ELR (cell line): ENCODE measurements around the gene SELENOH.

ENCODE experiments used
- DNase-seq: peaks from one replicate; pipeline ENCODE4 v3.0.0-alpha.2; 2015; ENCODE audit warnings: low read depth

SELENOH gene

DNA sequence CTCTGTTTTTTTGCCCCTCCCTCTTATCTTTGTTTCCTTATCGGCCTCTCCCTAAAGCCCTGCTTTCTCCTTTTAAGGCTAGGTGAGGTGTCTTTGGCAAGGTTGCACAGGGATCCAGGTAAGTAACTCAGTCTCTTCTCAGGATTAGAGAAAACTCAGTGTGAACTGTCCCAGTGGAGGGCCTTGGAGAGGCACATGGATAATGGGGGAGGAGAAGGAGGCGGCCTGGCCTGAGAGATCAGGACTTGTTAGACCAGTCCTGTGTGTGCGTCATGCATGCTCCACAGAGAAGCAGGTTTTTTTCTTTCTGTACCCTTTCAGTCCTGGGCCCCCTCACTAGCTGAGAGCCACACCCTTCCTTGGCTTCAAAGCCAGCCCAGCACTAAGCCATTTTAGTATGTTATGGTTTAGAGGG is 40.2 kb downstream of the SELENOH start:
- no peak for DNase-seq

DNA sequence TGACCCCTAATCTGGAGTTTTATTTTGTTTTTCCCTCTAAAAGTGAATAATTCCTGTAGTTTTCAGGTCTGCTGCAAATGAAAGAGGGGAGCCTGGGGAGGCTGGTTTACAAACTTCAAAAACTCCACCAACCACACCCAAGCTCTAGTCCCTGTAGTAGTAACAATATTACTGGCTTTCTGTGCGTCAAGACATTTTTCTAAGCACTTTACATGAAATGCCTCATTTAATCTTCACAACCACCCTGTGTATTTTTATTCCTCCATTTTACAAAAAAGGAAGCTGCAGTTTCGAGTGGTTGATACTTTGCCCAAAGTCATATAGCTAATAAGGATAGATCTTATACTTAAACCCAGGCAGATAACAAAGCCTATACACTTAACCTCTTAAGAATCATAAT is 43.8 kb downstream of the SELENOH start:
- DNase-seq, result no peak

DNA sequence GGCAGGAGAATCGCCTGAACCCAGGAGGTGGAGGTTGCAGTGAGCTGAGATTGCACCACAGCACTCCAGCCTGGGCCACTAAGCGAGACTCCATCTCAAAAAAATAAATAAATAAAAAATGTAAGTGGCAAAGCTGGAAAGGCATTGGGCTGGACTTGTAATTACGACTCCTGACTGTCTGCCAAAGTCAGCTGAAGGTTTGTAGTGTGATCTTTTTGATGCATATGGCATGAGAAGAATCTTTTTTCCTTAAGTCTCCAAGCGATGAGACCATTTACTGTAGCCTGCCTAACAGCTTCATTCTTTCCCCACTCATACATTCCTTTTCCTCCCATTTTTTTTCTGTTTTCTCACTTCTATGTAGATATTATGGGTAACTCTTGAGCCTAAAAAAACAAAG is 45.1 kb downstream of the SELENOH start:
- no peak for DNase-seq

DNA sequence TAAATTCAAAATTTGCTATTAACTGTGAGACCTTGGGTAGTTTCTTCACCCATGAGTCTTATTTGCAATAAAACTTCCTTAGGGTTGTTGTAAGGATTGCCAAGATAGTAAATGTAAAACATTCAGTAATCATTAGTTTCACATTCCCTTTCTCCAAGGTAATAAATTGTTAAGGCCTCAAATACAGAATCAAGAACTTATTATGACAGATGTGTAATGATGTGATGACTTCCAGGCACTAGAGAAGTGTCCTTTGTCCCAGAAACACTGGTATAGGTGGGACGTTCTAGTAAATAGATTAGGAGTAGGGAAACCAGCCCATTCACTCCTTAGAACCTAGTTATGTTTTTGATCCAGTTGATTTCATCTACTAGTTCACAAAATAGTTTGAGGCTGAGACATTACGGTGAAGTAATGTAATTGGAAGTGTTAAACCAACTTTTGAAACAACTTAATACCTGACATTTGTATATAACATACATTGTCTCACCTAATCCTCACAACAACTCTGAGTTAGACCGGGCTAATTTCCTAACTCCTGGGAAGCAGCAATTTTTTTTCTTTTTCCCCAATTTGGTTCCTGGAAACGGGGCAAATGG is 45.8 kb downstream of the SELENOH start:
- DNase-seq, result no peak

DNA sequence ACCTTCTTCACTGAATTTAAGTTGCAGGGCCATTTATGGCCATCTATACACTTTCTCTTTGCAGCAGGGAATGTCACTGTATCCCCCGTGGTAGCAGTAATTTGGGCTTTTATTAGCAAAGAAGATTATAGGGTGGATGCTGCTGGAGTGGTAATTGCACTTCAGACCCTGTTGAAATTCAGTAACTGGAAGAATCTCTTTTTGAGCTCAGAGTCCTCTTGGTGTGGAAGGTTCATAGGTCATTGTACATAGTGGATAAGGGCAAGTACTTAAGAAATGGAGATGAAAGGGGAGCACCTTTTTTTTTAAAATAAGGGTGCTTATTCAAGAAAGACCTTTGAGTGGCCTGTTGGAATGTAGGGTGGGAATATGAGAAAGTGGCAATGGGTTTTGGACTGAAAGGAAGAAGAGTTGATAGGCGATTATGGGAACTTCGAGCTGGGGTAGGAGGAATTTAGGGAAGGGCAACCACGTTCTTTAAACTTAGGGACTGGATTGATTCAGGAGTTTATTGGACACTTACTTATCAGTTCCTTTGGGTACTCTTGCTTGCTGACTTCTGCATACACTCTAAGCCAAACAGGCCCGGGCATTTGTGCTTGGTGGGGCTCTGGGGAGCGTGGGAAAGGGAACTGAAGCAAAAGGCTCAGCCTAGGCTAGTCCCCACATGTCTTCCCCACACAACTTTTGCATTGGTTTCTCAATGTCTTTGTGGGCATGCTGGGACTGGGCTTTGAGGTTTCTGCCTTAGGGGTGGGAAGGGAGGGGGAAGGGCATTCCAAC is 46.8 kb downstream of the SELENOH start:
- DNase-seq, result no peak

DNA sequence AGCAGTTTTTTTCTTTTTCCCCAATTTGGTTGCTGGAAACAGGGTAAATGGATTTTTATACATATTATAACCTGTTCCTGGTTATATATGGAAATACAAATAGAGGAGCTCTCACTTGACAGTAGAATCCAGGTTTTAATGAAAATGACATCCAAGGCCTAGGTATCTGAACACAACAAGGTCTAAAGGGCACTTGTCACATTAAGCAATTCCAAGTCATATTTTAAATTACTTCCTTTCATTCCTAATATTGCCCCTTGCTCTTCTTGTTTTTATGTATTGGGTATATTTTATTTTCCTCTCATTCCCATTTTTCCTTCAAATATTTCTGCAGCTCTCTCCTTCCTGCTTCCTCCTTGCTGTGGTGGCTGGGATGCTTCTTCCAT is 47.4 kb downstream of the SELENOH start:
- no peak for DNase-seq

DNA sequence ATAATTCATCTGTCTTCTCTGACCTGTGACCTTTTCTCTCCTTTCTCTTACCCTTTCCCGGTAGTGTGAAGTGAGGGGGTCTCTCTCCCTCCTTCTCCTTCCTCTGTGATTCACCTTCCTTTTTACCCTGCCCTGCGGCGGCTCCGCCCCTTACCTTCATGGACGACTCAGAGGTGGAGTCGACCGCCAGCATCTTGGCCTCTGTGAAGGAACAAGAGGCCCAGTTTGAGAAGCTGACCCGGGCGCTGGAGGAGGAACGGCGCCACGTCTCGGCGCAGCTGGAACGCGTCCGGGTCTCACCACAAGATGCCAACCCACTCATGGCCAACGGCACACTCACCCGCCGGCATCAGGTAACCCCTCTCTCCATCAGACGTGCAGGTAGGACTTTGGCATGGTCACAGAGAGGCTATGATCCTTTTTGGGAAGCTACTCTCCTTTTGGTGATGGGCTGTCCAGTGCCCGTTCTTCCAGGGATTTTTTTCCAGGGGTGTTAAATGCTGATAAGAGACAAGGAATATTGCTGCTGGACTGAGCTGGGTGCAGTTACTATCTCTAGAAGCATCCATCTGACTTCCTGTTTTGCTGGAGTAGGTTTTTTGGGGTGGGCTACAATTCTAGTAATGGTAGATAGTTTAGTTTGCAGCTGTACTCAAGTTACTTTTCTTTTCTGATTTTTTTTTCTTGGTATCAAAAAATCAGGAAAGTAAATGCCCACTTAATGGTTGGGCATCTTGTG is 50.2 kb downstream of the SELENOH start:
- DNase-seq, result no peak

DNA sequence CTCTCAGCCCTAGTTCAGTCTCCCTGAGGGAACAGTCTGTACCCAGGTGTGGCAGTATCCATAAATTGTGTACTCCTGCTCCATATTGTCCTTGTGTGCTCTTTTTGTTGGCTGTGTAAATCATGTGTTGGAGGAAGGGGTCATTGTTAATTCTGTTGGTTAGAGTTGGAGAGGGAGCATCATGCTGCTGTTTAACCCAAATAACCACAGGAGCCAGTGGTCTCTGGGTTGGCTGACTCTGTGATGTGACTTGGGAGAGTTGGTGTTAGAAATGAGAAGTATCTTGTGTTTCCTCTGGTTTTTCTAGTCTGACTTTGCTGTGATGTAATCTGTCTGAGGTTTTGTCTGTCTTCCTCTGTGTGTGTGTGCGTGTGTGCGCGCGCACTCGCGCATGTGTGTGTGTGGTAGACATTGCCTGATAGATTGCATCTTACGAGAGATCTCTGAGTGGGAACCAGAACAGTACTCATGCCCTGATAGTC is 50.8 kb downstream of the SELENOH start:
- DNase-seq, result no peak

DNA sequence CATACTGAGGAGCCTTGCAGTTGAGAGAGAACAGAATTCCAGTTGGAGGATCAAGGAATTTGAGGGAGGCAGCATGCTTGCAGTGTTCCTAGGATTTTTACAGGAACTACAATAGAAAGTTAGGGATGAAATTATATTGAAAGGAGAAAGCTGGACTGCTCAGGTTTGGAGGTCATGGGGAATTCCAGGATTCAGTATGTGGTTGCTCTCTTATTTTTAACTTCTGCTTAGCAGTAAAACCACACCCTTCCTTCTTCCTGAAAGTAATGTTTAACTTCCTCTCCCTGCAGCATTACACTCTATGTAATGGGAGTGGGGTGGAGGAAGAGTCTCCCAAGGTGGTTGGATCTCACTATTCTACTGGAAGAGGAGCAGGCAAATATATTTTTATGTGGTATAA is 51.6 kb downstream of the SELENOH start:
- DNase-seq, result no peak
